ENCODE data around the gene MKI67.

Gene MKI67

DNA sequence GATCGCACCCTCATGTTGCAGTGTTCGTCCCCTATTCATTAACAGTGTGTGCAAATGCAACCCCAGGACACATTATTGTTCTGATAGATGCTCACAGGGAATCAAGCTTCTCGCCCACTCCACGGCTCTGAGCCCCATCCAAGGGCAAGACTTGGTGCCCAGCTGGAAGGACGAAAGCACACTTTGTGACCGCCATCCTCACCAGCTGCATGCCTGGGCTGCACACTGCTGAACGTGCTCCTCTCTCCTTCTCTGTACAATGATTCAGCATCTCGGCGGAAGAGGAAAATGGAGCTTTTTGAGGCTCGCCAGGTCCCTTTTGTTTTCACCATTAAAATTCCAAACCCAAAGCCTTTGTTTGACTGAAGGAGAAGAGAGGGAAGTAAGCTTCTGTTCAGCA lies 41.9 kb downstream of the MKI67 start:
- DNase-seq (ENCODE audit: low read depth) = no peak

- DNase-seq (ENCODE audit: low read depth) = no peak
Measured at GRCh38 chr10:128083191-128083895, 42.9 kb downstream of the MKI67 start.

DNA sequence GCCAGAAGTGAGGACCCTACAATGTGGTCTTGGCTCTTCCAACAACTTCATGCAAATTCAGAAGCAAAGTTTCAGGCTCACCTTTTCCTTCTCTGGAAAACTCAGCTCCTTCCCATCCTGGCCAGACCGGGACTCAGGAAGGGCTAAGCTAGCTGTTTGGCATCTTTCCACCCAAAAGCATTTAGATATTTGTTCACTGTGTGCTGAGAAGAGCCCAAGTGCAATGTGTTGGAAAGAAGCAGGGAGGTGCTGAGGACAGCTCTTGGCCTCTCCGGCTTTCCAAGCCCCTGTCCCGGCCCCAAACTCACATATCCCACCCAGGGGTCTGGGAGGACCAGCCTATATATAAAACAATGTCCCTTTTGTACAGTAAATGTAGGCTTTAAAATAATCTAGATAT lies 44.5 kb downstream of the MKI67 start:
- DNase-seq (ENCODE audit: low read depth) = no peak

DNA sequence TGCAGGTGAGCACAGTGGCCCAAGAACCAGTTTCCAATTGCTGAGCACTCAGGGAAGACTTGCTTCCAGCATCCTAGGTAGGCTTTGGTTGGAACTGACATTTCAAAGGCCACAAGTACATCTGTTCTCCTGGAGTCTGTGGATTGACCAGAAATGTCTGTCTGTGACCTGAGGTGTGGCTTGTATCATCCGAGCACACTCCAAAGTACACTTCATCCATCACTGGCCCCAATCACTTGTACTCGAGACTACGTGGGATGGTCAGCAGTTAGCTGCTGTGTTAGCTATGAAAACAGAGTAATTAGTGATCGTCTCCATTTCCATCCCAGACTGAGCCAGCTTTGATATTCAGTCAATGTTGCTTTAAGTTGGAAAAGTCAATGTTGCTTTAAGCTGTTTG lies 45.0 kb downstream of the MKI67 start:
- no peak for DNase-seq (ENCODE audit: low read depth)

DNA sequence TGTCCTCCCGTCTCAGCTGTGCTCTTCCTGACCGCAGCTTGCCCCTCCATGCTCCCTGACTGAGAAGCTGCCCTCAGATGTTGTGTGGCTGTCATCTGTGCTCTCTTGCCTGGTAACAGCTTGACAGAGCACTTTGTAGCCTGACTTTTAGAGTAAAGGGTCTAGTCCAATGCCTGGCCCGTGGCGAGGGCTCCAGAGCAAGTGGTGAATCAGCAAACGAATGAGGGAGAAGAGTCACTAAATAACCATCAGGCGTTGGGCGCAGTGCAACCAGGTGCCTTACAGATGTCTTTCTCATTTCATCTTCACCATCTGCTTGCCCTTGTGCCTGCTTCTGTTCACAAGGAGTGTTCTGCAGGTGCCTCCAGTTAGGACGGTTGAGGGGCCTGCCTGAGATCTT lies 45.6 kb downstream of the MKI67 start:
- DNase-seq (ENCODE audit: low read depth) = no peak

- no peak for DNase-seq (ENCODE audit: low read depth)
Measured at GRCh38 chr10:128080231-128080630, 46.0 kb downstream of the MKI67 start.

GRCh38 chr10:128078136-128078969 lies 47.9 kb downstream of the MKI67 start:
- DNase-seq (ENCODE audit: low read depth) = no peak

DNA sequence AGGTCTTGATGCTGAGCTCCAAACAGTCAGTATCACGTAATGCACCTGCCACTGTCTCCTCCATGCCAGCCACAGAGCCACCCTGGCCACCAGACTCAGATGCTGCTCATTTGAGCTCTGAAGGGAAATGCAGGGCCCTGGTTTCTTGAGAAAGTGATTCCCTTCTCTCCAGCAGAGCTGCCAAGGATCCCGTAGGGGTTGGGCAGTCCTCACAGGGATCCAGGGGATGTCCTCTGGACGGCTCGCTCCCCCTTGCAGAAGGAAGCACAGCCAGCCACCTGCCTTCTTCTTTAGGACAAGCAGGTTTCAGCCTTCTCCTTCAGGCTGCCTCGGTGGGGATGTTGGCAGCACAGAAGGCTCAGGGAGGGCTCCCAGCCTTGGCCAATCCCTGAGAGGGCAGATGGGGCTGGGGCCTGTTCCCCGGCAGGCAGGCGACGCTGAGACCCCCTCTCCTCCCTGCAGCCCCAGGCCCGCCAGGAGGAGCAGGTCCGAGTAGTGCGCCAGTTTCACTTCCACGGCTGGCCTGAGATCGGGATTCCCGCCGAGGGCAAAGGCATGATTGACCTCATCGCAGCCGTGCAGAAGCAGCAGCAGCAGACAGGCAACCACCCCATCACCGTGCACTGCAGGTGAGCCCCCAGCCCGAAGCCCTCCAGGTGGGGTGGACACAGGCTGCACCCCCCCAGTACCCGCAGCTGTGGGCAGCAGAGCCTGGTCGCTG lies 48.9 kb downstream of the MKI67 start:
- no peak for DNase-seq (ENCODE audit: low read depth)

DNA sequence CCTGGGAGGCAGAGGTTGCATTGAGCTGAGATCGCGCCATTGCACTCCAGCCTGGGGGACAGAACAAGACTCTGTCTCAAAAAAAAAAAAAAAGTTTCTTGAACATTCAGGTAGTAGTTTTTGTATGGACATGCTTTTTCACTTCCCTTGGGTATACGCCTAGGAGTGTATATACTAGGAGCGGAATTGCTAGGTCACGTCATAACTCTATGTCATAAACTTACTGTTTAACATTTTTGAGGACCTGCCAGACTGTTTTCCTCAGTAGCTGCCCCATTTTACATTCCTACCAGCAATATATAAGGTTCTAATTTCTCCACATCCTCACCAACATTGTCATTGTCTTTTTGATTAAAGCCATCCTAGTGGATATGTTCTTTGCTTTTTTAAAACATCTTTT lies 51.6 kb downstream of the MKI67 start:
- no peak for DNase-seq (ENCODE audit: low read depth)

- DNase-seq (ENCODE audit: low read depth) = no peak
Measured at GRCh38 chr10:128073890-128074289, 52.3 kb downstream of the MKI67 start.

- no peak for DNase-seq (ENCODE audit: low read depth)
Measured at GRCh38 chr10:128072941-128073645, 53.1 kb downstream of the MKI67 start.

DNA sequence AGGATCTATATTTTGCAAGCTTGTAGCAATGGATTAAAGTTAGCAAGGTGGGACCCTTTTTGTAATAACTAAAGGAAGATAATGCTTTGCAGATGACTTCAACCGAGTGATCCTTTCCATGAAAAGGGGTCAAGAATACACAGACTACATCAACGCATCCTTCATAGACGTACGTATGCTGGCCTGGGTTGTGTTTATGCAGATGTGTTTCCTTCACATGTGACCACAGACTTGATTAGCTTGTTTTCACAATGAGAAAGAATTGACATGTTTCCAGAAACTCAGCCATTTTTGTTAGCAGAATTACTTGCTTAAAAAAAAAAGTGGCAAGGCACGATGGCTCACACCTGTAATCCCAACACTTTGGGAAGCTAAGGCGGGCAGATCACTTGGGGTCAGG lies 54.2 kb downstream of the MKI67 start:
- DNase-seq (ENCODE audit: low read depth) = no peak

DNA sequence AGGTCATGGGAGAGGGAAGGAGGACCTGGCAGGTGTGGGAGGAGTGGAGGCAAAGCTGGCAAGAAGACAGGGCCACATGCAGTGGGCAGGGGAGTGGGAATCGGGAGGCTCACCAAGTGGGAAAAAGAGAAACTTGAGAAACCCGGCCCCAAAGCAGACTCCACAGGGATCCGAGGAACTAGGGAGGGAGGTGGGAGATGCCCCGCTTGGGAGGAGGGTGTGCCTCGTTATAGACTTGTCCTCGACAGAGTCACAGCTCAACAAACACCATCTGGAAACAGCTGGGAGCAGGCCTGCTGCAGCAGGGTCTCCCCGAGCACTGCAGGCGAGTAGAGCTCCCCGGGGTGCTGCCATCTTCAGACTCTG lies 54.8 kb downstream of the MKI67 start:
- DNase-seq (ENCODE audit: low read depth) = no peak

GRCh38 chr10:128070721-128071416 lies 55.4 kb downstream of the MKI67 start:
- DNase-seq (ENCODE audit: low read depth) = no peak

DNA sequence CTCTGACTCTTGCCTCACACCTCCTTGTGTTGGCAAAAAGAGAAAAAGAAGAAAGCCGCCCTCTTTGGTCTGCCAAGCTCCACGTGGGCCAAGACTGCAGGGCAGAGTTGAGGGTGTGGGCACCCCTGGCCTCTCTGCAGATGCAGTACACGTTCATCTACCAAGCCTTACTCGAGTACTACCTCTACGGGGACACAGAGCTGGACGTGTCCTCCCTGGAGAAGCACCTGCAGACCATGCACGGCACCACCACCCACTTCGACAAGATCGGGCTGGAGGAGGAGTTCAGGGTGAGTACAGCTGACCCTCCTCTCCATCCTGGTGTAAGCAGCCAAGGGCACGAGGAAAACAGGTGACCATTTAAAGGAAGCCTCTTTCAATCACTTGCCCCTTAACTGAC lies 56.1 kb downstream of the MKI67 start:
- no peak for DNase-seq (ENCODE audit: low read depth)

DNA sequence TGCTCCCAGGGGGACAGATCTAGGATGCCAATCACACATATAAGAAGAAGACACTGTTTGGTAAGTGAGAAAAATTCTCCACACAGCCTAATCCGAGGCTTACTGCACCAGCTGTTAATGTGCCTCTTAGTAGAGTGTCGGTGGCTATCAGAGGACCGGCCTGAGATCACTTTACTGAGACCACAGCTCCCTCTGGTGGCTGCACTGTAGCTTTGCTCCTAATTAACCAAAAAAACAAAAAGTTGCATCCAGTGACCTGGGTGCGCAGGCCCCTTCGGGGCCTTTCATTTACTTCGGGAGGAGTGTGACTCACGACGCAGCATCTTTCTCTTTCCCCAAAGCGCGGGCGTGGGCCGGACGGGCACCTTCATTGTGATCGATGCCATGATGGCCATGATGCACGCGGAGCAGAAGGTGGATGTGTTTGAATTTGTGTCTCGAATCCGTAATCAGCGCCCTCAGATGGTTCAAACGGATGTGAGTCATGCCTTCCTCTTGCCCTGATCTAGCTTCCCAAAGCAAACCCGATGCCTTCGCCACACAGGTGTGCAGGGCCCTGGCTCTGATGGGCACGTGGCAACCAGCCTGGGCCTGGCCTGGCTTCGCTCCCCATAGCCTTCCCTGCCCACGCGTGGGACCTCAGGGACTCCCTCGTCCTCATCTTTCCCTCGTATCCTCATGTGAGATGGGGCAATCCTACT lies 56.7 kb downstream of the MKI67 start:
- DNase-seq (ENCODE audit: low read depth) = peak; percentile 52

- no peak for DNase-seq (ENCODE audit: low read depth)
Measured at GRCh38 chr10:128068398-128069285, 57.6 kb downstream of the MKI67 start.

- DNase-seq (ENCODE audit: low read depth) = no peak
Measured at GRCh38 chr10:128067691-128068397, 58.4 kb downstream of the MKI67 start.

DNA sequence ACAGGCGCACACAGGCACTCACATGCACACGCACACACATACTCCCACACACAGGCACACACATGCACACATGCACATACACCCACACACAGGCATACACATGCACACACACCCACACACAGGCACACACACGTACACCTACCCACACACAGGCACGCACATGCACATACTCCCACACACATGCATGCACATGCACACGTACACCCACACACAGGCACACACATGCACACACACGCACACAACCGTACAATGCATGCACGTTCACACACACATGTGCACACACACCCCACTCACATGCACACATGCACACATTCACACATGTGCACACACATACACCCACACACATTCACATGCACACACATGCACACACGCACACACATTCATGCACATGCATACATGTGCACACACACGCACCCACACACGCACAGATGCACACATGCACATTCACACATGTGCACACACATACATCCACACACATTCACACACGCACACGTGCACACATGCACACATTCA lies 59.3 kb downstream of the MKI67 start:
- DNase-seq (ENCODE audit: low read depth) = no peak
